T-helper 1 cell (primary cell): ENCODE results near the gene TMEM17.
A peak's percentile ranks its signal among the peaks of the same experiment; 100 is the strongest.

Experiments used
- DNase-seq, 5 donors: peaks; one replicate each; pipeline ENCODE4 v3.0.0-alpha.2; 2012 to 2020

TMEM17 gene

DNA sequence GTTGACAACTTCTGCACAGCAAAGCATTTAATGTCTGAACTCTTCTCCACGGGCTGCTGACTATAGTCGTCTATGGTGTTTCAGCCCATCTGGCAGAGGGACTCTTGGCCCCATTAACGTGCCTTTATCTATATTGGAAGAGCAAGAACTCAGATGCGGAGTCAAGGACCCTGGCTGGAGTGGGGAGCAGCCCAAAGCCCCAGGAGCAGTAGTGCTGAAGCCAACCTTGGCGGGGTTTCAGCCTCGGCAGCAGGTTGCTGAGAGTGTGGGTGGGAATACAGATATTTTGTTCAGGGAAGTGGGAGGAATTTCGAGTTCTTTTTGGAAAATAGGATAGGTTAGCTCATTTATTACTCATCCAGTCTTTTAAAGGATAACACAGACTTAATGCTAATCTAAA, 34.2 kb downstream of the TMEM17 start:
- no peak for DNase-seq

GRCh38 chr2:62471404-62471803, 34.6 kb downstream of the TMEM17 start:
- no peak for DNase-seq

GRCh38 chr2:62469548-62469947, 36.4 kb downstream of the TMEM17 start:
- DNase-seq = no peak

DNA sequence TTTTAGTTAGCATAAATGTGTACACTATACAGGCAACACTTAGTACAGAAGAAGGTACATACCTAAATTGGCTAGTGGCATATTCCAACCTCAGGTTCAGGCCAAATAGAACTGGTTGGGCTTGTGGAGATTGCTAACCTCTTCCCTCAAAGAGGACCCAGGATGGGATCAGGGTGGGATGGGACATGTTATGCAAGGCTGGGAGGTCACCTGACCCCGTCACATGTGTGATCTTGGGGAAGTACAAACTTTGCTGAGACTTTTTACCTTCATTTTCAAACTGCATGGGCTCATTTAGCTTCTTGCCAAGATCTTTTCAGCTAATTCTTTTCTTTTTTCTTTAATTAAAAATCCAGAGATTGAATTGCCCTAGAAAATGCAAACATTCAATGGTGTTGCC, 36.9 kb downstream of the TMEM17 start:
- DNase-seq = no peak

DNA sequence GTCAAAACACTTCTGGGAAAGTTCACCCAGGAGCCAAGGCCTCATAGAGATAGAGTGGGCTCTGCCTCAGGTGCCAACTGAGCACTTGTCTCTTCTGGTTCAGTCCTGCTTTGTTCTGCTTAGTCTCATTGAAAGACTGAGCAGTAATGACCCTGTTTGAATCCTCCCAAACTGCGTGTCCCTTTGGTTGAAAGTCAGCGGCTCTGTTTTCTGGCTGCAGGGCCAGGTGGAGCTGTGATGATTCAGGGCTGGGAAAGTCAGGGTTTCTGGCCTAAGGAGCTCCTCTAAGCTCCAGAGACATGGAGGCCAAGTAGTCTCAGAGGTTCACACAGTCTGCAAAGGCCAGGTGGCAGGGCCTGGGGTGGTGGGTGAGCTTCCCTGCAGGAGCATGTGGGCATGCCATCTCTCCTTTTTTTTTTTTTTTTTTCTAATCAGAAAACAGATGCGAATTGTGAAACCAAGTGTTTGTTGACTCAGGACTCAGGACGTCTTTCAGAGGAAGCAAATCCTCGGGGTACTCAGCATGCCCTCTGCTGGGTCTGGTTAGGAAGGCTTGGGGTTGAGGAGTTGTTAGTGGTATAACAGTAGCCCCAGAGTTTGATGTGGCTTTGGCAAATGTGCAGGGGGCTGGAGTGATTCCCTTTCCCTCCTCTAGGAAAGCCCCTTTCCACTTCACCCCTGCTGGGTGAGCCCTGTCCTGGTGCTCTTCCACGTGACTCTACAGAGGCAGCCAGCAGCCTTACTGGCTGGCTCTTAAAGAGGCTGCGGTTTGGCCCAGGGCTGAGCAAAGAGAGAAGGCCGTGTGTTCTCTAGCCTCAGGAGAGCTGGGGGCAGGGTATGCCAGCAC, 38.3 kb downstream of the TMEM17 start:
- no peak for DNase-seq

DNA sequence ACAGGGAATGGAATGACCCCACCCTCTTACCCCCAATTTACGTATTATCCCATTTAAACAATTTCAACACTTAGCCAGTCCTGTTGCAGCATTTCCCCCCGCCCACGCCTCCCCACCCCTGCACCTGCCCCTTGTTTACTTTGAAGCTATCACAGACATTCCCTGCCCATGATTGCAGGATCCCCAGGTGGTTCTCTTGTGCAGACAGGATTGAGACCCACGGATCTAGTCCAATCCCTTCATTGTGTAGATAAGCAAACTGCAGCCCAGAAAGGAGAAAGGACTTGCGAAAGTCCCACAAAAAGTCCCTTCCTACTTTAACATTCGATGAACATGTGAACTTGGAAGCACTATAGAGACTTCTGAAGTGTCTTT, 38.9 kb downstream of the TMEM17 start:
- no peak for DNase-seq

DNA sequence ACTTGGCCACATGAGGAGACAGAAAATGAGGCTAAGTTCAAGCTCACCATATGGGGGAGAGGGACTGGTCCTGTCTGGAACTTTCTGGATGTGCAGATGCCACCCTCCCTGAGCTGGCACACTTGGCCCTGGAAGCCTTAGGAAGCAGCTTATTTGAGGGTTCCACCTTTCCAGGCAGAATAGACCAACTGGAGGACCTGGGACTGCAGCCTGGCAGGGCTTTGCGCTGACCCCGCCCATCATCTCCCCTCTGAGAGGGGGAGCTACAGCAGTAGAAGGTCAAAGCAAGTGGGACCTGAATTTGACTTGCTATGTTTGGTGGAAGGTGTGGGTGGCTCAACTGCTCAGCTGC, 39.5 kb downstream of the TMEM17 start:
- no peak for DNase-seq

DNA sequence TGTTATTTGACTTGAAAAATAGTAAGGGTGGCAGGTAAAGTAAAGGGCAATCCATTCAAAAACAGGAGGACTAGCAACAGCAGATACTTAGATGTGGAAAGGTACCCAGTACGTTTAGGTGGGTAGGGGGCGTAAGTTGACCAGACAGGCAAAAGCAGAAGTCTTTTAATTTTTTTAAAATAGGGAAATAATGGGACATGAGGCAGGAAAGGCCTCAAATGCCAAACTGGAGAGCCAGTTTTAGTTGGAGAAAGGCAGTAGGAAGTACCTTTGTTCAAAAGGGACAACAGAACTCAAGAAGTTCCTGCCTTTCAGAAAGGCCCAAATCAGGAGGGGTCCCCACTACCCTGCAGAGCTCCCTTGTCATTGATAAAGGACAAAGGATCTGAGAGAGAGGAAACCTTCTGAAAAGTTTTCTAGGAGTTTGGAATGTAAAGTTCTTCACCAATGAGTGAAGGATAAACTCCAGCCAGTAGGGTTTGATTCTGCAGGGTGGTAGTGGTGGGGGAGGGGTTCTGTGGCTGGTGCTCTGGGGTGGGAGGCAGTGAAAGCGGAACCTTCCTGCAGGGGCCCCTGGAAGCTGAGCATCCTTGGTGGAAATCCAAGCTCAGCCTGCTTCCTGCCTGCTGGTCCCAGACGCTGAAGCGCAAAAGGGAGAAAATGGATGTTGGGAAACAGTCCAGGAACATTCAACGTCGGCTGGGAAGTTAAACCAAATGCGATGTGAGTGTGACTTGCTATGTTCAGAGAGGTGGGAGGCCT, 40.1 kb downstream of the TMEM17 start:
- DNase-seq = no peak

GRCh38 chr2:62465039-62465740, 40.8 kb downstream of the TMEM17 start:
- DNase-seq = no peak

GRCh38 chr2:62464221-62465007, 41.6 kb downstream of the TMEM17 start:
- DNase-seq = no peak

GRCh38 chr2:62462211-62462610, 43.8 kb downstream of the TMEM17 start:
- DNase-seq = no peak

DNA sequence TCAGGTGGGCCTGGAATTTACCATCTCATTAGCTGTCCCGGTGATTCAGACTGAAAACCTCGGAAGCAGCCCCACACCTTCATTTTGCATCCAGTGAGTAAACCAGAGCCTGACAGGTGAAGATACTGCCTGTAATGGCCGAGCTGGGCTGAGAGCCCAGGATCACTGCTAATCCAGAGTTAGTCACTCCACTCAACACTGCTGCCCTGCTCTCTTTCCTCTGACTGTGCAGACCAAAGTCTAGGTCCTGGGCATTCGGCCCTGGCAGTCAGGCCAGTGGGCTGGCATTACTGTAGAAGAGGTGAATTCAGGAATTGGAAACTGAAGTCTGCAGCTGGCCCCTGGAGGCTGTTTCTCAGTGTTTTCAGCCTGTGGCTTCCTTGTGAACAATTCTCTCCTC, 44.3 kb downstream of the TMEM17 start:
- DNase-seq = no peak

GRCh38 chr2:62461017-62461553, 44.9 kb downstream of the TMEM17 start:
- DNase-seq = no peak

- DNase-seq = no peak
These were observed 45.8 kb downstream of the TMEM17 start for GRCh38 chr2:62460175-62460574.

- no peak for DNase-seq
These were observed 46.3 kb downstream of the TMEM17 start for GRCh38 chr2:62459672-62460071.

DNA sequence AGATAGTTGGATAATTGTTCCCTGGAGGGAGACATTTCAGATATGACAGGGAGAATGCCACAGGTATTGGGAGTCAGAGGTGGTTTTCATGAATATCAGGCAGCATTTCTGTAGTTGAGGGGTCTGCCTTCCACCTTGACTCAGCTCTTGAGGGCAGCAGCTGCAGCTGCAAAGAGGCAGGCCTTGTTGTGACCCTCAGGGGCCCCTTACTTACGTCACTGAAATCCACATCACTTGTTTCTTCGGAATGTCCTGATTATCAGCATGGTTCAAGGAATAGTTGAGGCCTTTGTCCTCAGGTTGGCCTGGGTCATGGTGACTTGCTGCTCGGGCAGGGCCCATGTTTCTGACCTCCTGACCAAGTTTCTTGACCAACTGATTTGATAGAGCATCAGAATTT, 46.9 kb downstream of the TMEM17 start:
- no peak for DNase-seq

DNA sequence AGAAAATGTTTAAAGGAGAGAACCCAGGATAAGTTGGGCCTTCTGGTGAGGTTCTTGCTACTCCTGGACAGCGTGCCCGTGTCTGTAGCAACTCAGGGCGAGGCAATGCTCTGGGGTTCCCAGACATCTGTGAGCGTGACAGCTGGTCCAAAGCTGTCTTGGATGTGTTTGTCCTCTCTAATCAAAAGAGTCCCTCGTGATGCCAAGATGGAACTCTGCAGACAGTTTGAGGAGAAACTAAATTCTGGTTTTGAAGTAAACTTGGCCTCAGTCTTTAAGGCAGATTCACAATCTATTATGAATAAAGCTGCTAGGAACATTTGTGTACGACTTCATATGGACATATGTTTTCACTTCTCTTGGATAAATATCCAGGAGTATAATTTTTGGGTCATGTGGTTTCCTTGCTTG, 47.3 kb downstream of the TMEM17 start:
- DNase-seq = no peak

GRCh38 chr2:62458206-62458641, 47.8 kb downstream of the TMEM17 start:
- DNase-seq = no peak

- no peak for DNase-seq
These were observed 48.4 kb downstream of the TMEM17 start for GRCh38 chr2:62457556-62457955.

DNA sequence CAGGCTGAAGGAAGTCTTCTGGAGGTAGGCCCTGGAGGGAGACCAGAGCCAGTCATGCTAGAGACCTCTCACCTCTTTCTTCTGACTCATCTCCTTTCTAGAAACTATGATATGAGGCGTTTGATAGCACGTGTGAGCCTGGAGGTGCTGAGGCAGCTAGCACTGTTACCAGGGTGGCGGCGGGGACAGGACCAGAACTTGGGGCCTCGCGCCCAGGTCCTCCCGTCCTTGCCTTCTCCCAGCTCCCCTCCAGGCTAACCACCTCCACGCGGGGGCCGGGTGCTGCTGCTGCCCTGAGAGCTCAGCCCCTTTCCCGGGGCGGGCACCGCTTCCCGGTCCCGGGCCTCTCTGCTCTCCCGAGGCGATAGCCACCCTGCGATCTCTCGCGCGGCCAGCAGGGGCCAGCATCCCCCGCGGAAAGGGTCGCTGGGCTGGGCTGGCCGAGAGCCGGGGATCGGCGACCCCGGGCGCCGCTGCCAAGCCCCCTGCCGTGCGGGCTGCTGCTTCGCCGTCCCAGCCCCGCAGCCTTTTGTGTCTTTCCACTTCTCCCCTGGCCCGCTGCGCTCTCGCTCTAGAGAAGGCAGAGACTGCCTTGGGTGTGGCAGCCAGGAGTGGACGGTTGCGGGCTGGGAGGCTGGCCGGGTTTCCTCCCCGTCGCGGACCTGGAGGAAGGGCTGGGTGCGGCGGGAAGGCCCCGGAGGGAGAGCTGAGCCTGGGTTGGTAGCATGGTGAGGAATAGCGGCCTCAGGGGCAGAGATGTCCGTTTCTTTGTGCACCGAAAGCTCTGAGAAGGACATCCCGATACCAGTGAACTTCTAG, 49.1 kb downstream of the TMEM17 start:
- DNase-seq = peak; percentile 25 to 51 (median 41)

- DNase-seq = no peak
These were observed 49.9 kb downstream of the TMEM17 start for GRCh38 chr2:62455957-62456692.
